ENCODE measurements around the gene TMOD1. TPM values are rescaled to one million over a fixed set of nuclear protein-coding genes. Genes with fewer than 3 reads are reported as not detected.

TMOD1 gene
- total and polyA plus RNA-seq, 2 donors (not counting 1 experiment from before 2014, with no cell fraction given) = 0.98 to 4.0 TPM

- Histone ChIP-seq H3K9me3 (ENCODE audit: control insufficient read depth, insufficient read depth, low read depth, low read length) (no peaks in the 10 kb centered on the region), H3K79me2 (ENCODE audit: control insufficient read depth, insufficient read depth, low read length) (no peaks in the 10 kb centered on the region), H4K20me1 (ENCODE audit: control insufficient read depth, extremely low read depth, insufficient read depth, low read length) (no peaks in the 10 kb centered on the region), H3K9ac (ENCODE audit: insufficient read depth, low read length) (no peak overlapping the region), H3K27ac (ENCODE audit: insufficient read depth, low read length) (no peak overlapping the region), H3K4me3 (replicated peaks in 1 of 4; ENCODE audit: control extremely low read depth in 1 of 4, insufficient read depth in 1 of 4, low read depth in 3 of 4, low read length in 4 of 4) (no peak overlapping the region), H3K4me2 (ENCODE audit: extremely low read depth, insufficient read depth, low read length) (no peak overlapping the region), H3K27me3 (ENCODE audit: control insufficient read depth, insufficient read depth, low read length) (peaks cover 3% of the 10 kb centered on the region), H3K4me1 (ENCODE audit: control insufficient read depth, extremely low read depth, insufficient read depth, low read length) (no peaks in the 10 kb centered on the region), H2AFZ (ENCODE audit: low read length) (no peak overlapping the region), H3K36me3 (ENCODE audit: control insufficient read depth, insufficient read depth, low read length) (no peaks in the 10 kb centered on the region)
- no peak for TF ChIP-seq CTCF (conservative IDR thresholded peaks at IDR 0.05 in 1 of 2, IDR thresholded peaks at IDR 0.05 in 1 of 2; ENCODE audit: low read depth in 1 of 2, low read length in 2 of 2)
- DNase-seq (ENCODE audit: low read depth in 2 of 2) = no peak
Observed at GRCh38 chr9:97550386-97550785, 48.9 kb downstream of the TMOD1 start.

- H3K4me1 ChIP-seq (ENCODE audit: control insufficient read depth, extremely low read depth, insufficient read depth, low read length) = no peaks in the 10 kb centered on the region
- peaks cover 3% of the 10 kb centered on the region for H3K27me3 ChIP-seq (ENCODE audit: control insufficient read depth, insufficient read depth, low read length)
- no peak overlapping the region for H3K27ac ChIP-seq (ENCODE audit: insufficient read depth, low read length)
- H3K9ac ChIP-seq (ENCODE audit: insufficient read depth, low read length) = no peak overlapping the region
- TF ChIP-seq CTCF (conservative IDR thresholded peaks at IDR 0.05 in 1 of 2, IDR thresholded peaks at IDR 0.05 in 1 of 2; ENCODE audit: low read depth in 1 of 2, low read length in 2 of 2) = no peak
- no peak for TF ChIP-seq EZH2 (IDR thresholded peaks at IDR 0.05; ENCODE audit: low read length, missing control alignments)
- no peaks in the 10 kb centered on the region for H3K9me3 ChIP-seq (ENCODE audit: control insufficient read depth, insufficient read depth, low read depth, low read length)
- no peak overlapping the region for H3K4me2 ChIP-seq (ENCODE audit: extremely low read depth, insufficient read depth, low read length)
- no peak for DNase-seq (ENCODE audit: low read depth in 2 of 2)
- no peak overlapping the region for H3K4me3 ChIP-seq (replicated peaks in 1 of 4; ENCODE audit: control extremely low read depth in 1 of 4, insufficient read depth in 1 of 4, low read depth in 3 of 4, low read length in 4 of 4)
- no peak overlapping the region for H2AFZ ChIP-seq (ENCODE audit: low read length)
- H3K36me3 ChIP-seq (ENCODE audit: control insufficient read depth, insufficient read depth, low read length) = no peaks in the 10 kb centered on the region
- no peaks in the 10 kb centered on the region for H3K79me2 ChIP-seq (ENCODE audit: control insufficient read depth, insufficient read depth, low read length)
- H4K20me1 ChIP-seq (ENCODE audit: control insufficient read depth, extremely low read depth, insufficient read depth, low read length) = no peaks in the 10 kb centered on the region
Observed at GRCh38 chr9:97551308-97551707, 49.8 kb downstream of the TMOD1 start.

- Histone ChIP-seq H3K4me2 (ENCODE audit: extremely low read depth, insufficient read depth, low read length) (no peak overlapping the region), H3K27me3 (ENCODE audit: control insufficient read depth, insufficient read depth, low read length) (peaks cover 3% of the 10 kb centered on the region), H4K20me1 (ENCODE audit: control insufficient read depth, extremely low read depth, insufficient read depth, low read length) (no peaks in the 10 kb centered on the region), H2AFZ (ENCODE audit: low read length) (no peak overlapping the region), H3K27ac (ENCODE audit: insufficient read depth, low read length) (no peak overlapping the region), H3K36me3 (ENCODE audit: control insufficient read depth, insufficient read depth, low read length) (no peaks in the 10 kb centered on the region), H3K79me2 (ENCODE audit: control insufficient read depth, insufficient read depth, low read length) (no peaks in the 10 kb centered on the region), H3K9me3 (ENCODE audit: control insufficient read depth, insufficient read depth, low read depth, low read length) (no peaks in the 10 kb centered on the region), H3K9ac (ENCODE audit: insufficient read depth, low read length) (no peak overlapping the region), H3K4me3 (replicated peaks in 1 of 4; ENCODE audit: control extremely low read depth in 1 of 4, insufficient read depth in 1 of 4, low read depth in 3 of 4, low read length in 4 of 4) (no peak overlapping the region), H3K4me1 (ENCODE audit: control insufficient read depth, extremely low read depth, insufficient read depth, low read length) (no peaks in the 10 kb centered on the region)
- TF ChIP-seq CTCF (conservative IDR thresholded peaks at IDR 0.05 in 1 of 2, IDR thresholded peaks at IDR 0.05 in 1 of 2; ENCODE audit: low read depth in 1 of 2, low read length in 2 of 2) (no peak), EZH2 (IDR thresholded peaks at IDR 0.05; ENCODE audit: low read length, missing control alignments) (no peak)
- DNase-seq (ENCODE audit: low read depth in 2 of 2) = no peak
Observed at GRCh38 chr9:97553141-97553540, 51.7 kb downstream of the TMOD1 start.

Measured in fibroblast of lung (primary cell).